GM18505 (cell line): ENCODE results near the gene TSEN15.
"Not testable (repeated sequence)": the region's sequence is repeated elsewhere in the genome, so short reads cannot be mapped to it uniquely, and the experiment has no call there.

Experiments
- ATAC-seq: cut with Tn5 transposase; IDR thresholded peaks from one replicate; pipeline ENCODE4 v1.9.1; 2021; ENCODE audit not compliant: unreplicated experiment
- POLR2A ChIP-seq: IDR thresholded peaks from 4 replicates; pipeline ENCODE4 v1.6.1; 2011; ENCODE audit warnings: borderline replicate concordance; ENCODE audit not compliant: insufficient read depth, insufficient read length; ENCODE audit errors: extremely low read depth

TSEN15 gene

DNA sequence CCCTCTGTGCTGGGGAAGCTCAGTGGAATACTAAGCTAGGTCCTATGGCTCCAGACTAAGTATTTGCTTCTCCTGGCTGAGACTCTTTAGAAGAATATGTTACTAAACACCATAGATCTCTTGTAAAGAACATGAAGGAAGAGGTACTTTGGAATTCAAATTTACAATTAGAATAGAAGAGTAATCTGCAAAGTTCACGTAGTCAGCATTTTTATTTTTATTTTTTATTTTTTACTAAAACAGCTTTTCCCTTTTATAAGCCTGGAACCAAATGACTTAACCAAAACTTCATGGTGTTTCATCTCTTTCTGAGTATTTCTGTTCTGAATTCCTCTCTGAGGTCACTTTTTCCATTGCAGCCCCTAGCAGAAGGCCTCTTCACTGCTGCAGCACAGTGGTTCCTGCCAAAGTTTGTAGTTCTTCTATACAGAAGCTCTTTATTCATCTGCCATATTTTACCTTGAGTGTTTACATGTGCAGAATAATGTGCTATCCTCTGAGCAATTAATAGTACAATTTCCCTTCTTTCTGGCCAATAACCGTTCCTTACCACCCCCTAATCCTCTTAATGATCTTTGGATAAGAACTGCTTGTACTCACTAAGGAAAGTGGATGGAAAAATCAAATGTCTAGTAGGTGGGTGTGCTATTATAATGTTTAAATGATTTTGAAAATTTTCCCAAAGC is 27.2 kb downstream of the TSEN15 start:
- TF ChIP-seq POLR2A, result no peak
- ATAC-seq, result no peak

- no peak for ATAC-seq
- no peak for TF ChIP-seq POLR2A
Measured at GRCh38 chr1:184080309-184080708, 28.8 kb downstream of the TSEN15 start.

GRCh38 chr1:184082541-184083415 is 31.2 kb downstream of the TSEN15 start:
- no peak for TF ChIP-seq POLR2A
- ATAC-seq, result no peak

- TF ChIP-seq POLR2A, result no peak
- ATAC-seq, result no peak
Measured at GRCh38 chr1:184085667-184086066, 34.1 kb downstream of the TSEN15 start.

GRCh38 chr1:184088037-184088436 is 36.5 kb downstream of the TSEN15 start:
- ATAC-seq, result no peak
- no peak for TF ChIP-seq POLR2A

DNA sequence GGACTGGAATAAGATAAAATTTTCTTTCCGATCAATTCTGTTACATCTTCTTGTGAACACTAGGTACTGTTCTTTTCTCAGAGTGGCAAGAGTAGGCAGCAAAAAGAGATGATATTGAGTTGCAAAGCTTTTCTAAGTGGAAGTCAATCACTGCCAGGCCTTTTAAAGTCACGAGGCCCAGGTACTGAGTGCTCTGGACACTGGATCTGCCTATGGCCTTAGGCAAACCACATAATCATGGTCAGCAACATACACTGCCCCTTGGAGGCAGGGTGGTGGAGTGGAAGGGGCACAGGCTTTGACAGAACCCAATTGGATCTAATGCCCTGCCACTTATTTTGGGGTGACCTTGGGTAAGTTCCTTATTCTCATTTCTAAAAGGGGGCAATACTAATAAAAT is 41.5 kb downstream of the TSEN15 start:
- ATAC-seq, result no peak
- no peak for TF ChIP-seq POLR2A

DNA sequence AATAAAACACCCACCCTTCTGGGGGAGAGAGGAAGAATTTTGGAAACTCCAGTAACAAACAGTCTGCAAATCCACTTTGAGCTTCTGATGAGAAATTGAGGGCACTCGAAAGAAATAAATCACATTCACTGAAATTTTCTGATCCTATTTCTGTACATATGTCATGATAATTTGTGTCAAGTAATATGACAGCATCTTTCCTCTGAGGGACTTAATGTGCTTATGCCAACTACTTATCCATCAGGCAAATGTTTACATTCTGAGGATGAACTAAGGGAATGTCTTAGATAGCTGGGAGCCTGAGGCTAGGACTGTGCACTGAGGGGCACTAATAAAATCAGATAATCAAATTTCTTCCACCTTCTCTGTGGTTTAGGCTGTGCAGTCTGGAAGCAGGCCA is 44.5 kb downstream of the TSEN15 start:
- ATAC-seq, result no peak
- no peak for TF ChIP-seq POLR2A

DNA sequence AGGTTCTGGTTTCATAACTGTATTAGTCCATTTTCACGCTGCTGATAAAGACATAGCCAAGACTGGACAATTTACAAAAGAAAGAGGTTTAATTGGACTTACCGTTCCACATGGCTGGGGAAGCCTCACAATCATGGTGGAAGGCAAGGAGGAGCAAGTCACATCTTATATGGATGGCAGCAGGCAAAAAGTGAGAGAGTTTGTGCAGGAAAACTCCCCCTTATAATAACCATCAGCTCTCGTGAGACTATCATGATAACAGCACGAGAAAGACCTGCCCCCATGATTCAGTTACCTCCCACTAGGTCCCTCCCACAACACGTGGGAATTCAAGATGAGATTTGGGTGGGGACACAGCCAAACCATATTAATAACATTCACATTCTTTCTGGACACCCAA is 45.0 kb downstream of the TSEN15 start:
- ATAC-seq, result not testable (repeated sequence)

DNA sequence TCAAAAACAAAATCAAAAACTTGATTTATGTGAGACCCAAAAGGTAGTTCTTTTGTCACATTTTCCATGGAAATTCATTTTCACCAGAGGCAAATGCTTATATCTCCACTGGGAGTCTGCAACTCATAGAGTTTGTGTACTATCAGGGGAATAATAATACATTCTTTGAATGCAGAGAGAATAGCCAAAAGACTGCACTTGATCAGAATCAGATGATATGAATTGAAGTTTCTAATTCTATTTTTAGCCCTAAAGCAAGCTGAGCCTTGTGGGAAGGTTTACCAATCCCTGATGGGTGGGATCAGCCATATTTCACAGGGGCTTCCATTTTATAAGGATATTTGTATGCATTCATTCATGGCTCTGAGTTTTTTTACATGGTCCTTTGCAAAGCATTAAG is 49.6 kb downstream of the TSEN15 start:
- no peak for ATAC-seq
- TF ChIP-seq POLR2A, result no peak

GRCh38 chr1:184101571-184101970 is 50.0 kb downstream of the TSEN15 start:
- TF ChIP-seq POLR2A, result no peak
- no peak for ATAC-seq

GRCh38 chr1:184110272-184111204 is 59.0 kb downstream of the TSEN15 start:
- ATAC-seq, result no peak
- TF ChIP-seq POLR2A, result no peak

DNA sequence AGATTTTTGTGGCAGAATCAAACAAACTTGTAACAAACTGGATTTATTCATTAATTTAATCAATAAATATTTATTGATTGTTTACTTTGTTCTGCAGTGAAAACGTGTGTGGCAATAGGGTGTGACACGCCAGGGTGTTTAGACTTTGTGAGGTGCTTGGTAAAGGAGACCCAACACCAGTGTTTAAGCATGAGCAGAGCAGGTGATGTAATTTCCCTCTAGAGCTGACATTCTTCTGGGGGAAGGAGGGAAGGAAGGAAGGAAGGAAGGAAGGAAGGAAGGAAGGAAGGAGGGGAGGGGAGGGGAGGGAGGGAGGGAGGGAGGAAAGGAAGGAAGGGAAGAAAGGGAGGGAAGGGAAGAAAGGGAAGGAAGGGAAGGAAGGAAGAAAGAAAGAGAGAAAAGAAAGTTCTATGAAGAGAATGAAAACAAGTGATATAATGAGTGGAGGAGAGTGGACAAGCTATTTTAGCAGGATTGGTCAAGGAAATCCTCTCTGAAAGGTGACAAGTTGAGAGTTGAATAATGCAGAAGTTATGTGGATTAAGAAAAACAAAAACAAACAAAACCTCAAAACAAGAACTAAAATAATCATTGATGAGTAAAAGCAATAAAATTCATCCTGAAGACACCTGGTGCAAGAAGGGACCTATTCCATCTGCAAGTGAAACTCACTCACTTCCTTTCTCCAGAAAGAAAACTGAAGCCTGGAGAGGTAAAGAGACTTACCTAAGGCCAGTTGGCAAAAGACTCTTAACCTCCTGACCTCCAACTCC is 60.8 kb downstream of the TSEN15 start:
- no peak for ATAC-seq
- no peak for TF ChIP-seq POLR2A

- no peak for ATAC-seq
- no peak for TF ChIP-seq POLR2A
Measured at GRCh38 chr1:184113251-184113650, 61.7 kb downstream of the TSEN15 start.
